K562 (cell line): Measurements from ENCODE around the gene CCT3. TPM values are rescaled to one million over a fixed set of nuclear protein-coding genes. Genes with fewer than 3 reads are reported as not detected.

Experiments used
- BCOR ChIP-seq: fragments of 450-650 bp; IDR thresholded peaks from 2 replicates; pipeline ENCODE4 v1.6.1; 2016
- HNRNPK ChIP-seq: fragments of 200-400 bp; formaldehyde crosslinking; IDR thresholded peaks from one replicate; pipeline ENCODE4 v1.6.1; 2018; ENCODE audit warnings: mild to moderate bottlenecking, low read depth, low read length; ENCODE audit not compliant: poor library complexity, severe bottlenecking
- ILF3 ChIP-seq: fragments of 450-650 bp; IDR thresholded peaks from 2 replicates; pipeline ENCODE4 v1.6.1; 2018; ENCODE audit warnings: antibody characterized with exemption, mild to moderate bottlenecking, moderate library complexity, borderline replicate concordance
- JUN ChIP-seq, 2 experiments: sonication (generic) in 1 of 2; formaldehyde crosslinking in 1 of 2; IDR thresholded peaks; 2 replicates each; pipeline versions ENCODE4 v1.6.1 to v1.8.0; 2012 to 2022; ENCODE audit warnings: borderline replicate concordance in 2 of 2, mild to moderate bottlenecking in 2 of 2, improper control_type of control experiment in 1 of 2, low read depth in 1 of 2, low read length in 1 of 2, missing genetic modification reagents in 1 of 2
- MAZ ChIP-seq, 2 experiments: fragments of 450-650 bp in 1 of 2; sonication (generic) in 1 of 2; formaldehyde crosslinking; IDR thresholded peaks in 1 of 2; conservative IDR thresholded peaks in 1 of 2; 2 replicates each; pipeline versions ENCODE4 v1.4.0 to v1.5.0; 2020; ENCODE audit warnings: mild to moderate bottlenecking in 1 of 2, missing genetic modification reagents in 1 of 2
- NFE2L1 ChIP-seq: fragments of 450-650 bp; IDR thresholded peaks from 2 replicates; pipeline ENCODE4 v1.6.1; 2016; ENCODE audit warnings: missing genetic modification characterization, low read depth, mild to moderate bottlenecking, missing compliant biosample characterization, moderate library complexity, borderline replicate concordance
- PTBP1 ChIP-seq: fragments of 200-400 bp; formaldehyde crosslinking; IDR thresholded peaks from 2 replicates; pipeline ENCODE4 v1.6.1; 2017; ENCODE audit warnings: low read depth, low read length
- REST ChIP-seq, 2 experiments: fragments of 450-650 bp; formaldehyde crosslinking in 1 of 2; IDR thresholded peaks; 2 replicates each; pipeline versions ENCODE4 v1.4.0 to v1.6.1; 2014 to 2020; ENCODE audit warnings: mild to moderate bottlenecking in 2 of 2, borderline replicate concordance in 1 of 2, low read depth in 1 of 2
- SAP30 ChIP-seq: fragments of 200-600 bp; sonication (generic); IDR thresholded peaks from 2 replicates; pipeline ENCODE4 v1.6.1; 2012; ENCODE audit warnings: borderline replicate concordance, low read depth, mild to moderate bottlenecking, moderate library complexity, low read length, control low read depth, inconsistent platforms; ENCODE audit not compliant: insufficient read depth, poor library complexity, severe bottlenecking
- TBL1XR1 ChIP-seq, 2 experiments: IDR thresholded peaks; 2 replicates each; pipeline ENCODE4 v1.6.1; 2012; ENCODE audit warnings: improper control_type of control experiment in 2 of 2, low read length in 2 of 2, mild to moderate bottlenecking in 1 of 2
- TRIM24 ChIP-seq, 2 experiments: fragments of 450-650 bp; IDR thresholded peaks; 2 replicates each; pipeline ENCODE4 v1.6.1; 2016
- YBX1 ChIP-seq: fragments of 450-650 bp; IDR thresholded peaks from 2 replicates; pipeline ENCODE4 v1.7.1; 2016; ENCODE audit warnings: mild to moderate bottlenecking
- ZMIZ1 ChIP-seq, 2 experiments: fragments of 150-350 bp in 1 of 2; IDR thresholded peaks; 2 replicates each; pipeline ENCODE4 v1.6.1; 2012 to 2016; ENCODE audit warnings: low read depth in 2 of 2, low read length in 2 of 2, mild to moderate bottlenecking in 1 of 2, moderate library complexity in 1 of 2
- polyA plus RNA-seq, 8 experiments: library from polyadenylated mRNA; depleted of rRNA in 4 of 8; stranded (reverse) in 5 of 8; unstranded in 3 of 8; fragments of >200 nt; fragmentation: Nextera tagmentation in 2 of 8; fragmentation: Illumina TruSeq in 1 of 8; extraction: Ambion mirVana in 2 of 8; extraction: Trizol in 1 of 8; gene quantifications; 2 replicates each; pipeline versions ENCODE4 v1.2.1 to v1.2.3, GENCODE V29; 2011 to 2014; ENCODE audit warnings: inconsistent platforms in 1 of 8, missing spikeins in 1 of 8
- total RNA-seq, 7 experiments: library from RNA; depleted of rRNA in 6 of 7; stranded (reverse); fragments of >200 nt in 6 of 7; fragmentation: Illumina TruSeq in 2 of 7; extraction: Trizol in 2 of 7; gene quantifications; 2 replicates each; pipeline versions ENCODE4 v1.2.1 to v1.2.3, GENCODE V29; 2011 to 2021; ENCODE audit warnings: low replicate concordance in 1 of 7

The CCT3 gene
- total and polyA plus RNA-seq, 9 of the 15 experiments (the other 6 are each of a cell fraction or from before 2014, with no cell fraction given) = 475 to 1,167 (median 610) TPM

GRCh38 chr1:156337052-156337887 lies 822 bp downstream of the CCT3 start (continued):
- no peak for TF ChIP-seq ILF3
- peak; percentile 62 for TF ChIP-seq SAP30
- TF ChIP-seq TBL1XR1 (IDR thresholded peaks at IDR 0.05; ENCODE audit: low read length in 2 of 2) = no peak
- no peak for TF ChIP-seq MAZ (CRISPR knock-in tag; conservative IDR thresholded peaks at IDR 0.05 in 1 of 2, IDR thresholded peaks at IDR 0.05 in 1 of 2)
- peak; percentile 12 to 26; a peak in 1 of 4 replicates for TF ChIP-seq TRIM24 (IDR thresholded peaks at IDR 0.05)
- no peak for TF ChIP-seq ZMIZ1 (IDR thresholded peaks at IDR 0.05; ENCODE audit: low read depth in 2 of 2, low read length in 2 of 2)
- TF ChIP-seq BCOR = peak; percentile 94
- TF ChIP-seq PTBP1 = 0 out of 2 replicates have a peak, but pooled peaks have one; percentile 49
- no peak for TF ChIP-seq NFE2L1
- TF ChIP-seq YBX1 = 0 out of 2 replicates have a peak, but pooled peaks have one; percentile 67
- no peak for TF ChIP-seq HNRNPK
- TF ChIP-seq JUN (IDR thresholded peaks at IDR 0.05; ENCODE audit: borderline replicate concordance, low read depth, low read length) = no peak
- no peak for TF ChIP-seq JUN (CRISPR knock-in tag; IDR thresholded peaks at IDR 0.05; ENCODE audit: borderline replicate concordance)
- no peak for TF ChIP-seq REST (IDR thresholded peaks at IDR 0.05; ENCODE audit: borderline replicate concordance)
- TF ChIP-seq REST (CRISPR knock-in tag; IDR thresholded peaks at IDR 0.05; ENCODE audit: low read depth) = no peak
- TF ChIP-seq, all 486 proteins: peak for 27
